Measurements from ENCODE around the gene STIM2.
"Not testable (repeated sequence)": the region's sequence is repeated elsewhere in the genome, so short reads cannot be mapped to it uniquely, and the experiment has no call there.

Gene STIM2

DNA sequence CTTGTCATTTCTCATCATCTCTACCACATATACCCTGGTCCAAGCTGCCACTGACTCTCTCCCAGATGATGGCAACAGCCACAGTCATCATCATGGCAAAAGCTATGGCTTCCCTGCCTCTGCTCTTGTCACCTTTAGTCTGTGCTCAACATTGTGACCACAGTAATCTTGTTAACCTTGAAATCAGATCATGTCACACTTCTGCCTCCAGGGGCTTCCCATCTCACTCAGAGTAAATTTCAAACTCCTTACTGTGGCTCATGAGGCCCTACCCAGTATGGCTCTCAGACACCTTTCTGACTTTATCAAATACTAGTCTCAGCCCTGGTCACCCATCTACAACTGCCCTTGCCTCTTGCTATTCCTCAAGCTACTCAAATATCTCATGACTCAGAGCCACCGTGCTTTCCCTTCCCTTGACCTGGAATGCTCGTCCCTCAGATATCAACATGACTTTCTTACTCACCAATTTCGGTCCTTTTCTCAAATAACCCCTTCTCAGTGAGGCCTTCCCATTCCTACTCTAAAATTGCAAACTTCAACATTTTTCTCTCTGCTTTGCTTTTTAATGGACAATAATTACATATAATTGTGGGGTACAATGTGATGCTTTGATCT lies 41.1 kb upstream of the STIM2 start:
- TF ChIP-seq, protein P1, sequence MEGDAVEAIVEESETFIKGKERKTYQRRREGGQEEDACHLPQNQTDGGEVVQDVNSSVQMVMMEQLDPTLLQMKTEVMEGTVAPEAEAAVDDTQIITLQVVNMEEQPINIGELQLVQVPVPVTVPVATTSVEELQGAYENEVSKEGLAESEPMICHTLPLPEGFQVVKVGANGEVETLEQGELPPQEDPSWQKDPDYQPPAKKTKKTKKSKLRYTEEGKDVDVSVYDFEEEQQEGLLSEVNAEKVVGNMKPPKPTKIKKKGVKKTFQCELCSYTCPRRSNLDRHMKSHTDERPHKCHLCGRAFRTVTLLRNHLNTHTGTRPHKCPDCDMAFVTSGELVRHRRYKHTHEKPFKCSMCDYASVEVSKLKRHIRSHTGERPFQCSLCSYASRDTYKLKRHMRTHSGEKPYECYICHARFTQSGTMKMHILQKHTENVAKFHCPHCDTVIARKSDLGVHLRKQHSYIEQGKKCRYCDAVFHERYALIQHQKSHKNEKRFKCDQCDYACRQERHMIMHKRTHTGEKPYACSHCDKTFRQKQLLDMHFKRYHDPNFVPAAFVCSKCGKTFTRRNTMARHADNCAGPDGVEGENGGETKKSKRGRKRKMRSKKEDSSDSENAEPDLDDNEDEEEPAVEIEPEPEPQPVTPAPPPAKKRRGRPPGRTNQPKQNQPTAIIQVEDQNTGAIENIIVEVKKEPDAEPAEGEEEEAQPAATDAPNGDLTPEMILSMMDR (conservative IDR thresholded peaks at IDR 0.05) = no peak
- no peak for TF ChIP-seq ZFX (IDR thresholded peaks at IDR 0.05)
- no peak overlapping the region for H3K27ac ChIP-seq

DNA sequence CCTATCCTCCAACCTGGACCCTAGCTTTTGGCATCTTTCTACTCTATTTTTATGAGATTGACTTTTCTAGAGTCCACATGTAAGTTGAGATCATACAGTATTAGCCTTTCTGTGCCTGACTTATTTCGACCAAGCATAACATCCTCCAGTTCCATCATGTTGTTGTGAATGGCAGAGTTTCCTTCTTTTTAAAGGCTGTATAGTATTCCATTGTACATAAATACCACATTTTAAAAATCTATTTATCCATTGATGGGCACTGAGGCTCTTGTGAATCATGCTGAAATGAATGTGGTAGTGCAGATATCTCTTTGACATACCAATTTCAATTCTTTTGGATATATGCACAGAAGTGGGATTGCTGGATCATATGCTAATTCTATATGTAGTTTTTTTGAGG lies 40.3 kb upstream of the STIM2 start:
- TF ChIP-seq, protein P1 (conservative IDR thresholded peaks at IDR 0.05) = no peak
- TF ChIP-seq ZFX (IDR thresholded peaks at IDR 0.05) = no peak
- no peak overlapping the region for H3K27ac ChIP-seq

DNA sequence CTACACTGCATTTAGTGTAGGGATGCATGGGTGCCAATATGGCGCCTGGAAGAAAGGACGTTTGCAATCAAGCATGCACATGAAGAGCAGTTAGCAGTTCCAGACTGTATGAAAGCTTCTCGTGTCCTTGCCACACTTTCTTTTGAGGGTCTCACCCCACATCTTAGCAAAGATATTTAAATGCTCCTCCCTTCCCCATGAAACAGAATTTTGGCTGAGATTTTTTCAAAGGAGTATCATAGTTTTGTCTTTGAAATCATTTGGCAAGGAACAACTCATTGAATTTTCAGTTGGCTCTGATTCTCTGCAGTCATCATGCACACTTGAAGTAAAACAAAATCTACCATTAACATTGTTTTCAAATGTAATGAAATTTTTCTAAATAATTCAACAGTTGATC lies 39.6 kb upstream of the STIM2 start:
- TF ChIP-seq, protein P1 (conservative IDR thresholded peaks at IDR 0.05) = no peak
- no peak for TF ChIP-seq ZFX (IDR thresholded peaks at IDR 0.05)
- H3K27ac ChIP-seq = no peak overlapping the region

DNA sequence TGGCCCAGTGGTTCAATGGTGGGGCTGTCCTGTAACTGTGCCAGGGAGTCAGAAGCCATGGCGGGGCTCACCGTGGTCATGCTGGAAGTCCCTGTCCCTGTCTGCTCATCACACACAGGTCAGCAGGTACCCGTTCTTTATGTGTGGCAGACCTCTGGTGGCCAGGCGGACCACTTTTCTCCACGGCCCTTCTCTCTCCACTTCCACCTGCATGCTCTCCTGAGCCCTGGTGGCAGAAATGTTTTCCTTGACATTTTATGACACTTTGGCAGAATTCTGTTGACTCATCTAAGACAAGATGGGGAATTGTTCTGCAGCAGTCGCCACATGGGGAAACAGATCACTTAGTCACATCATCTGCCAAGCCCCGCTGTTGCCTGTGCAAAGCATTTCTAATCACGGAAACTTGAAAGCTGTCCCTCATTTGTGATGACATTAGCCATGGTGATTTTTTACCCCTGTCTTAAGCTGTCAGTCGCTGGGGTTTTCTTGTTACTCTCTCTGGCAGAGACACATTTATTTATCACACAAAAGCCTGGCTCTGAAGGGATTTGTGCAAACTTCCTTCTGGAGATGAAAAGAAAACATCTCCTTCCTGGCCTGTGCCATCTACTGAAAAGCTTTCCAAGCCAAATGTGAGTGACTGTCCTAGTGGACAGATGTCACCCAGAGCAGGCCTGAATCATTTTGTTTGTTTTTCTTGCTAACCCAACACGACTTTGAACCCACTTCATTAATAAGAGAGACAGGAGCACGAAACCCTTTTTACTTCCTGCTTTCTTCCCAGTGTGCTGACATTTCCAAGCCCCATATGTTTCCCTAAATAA lies 38.8 kb upstream of the STIM2 start:
- H3K27ac ChIP-seq = peak overlapping the region; percentile 14; the same call in 1 of the 2 replicates
- TF ChIP-seq, protein P1 (conservative IDR thresholded peaks at IDR 0.05) = no peak
- TF ChIP-seq ZFX (IDR thresholded peaks at IDR 0.05) = no peak

DNA sequence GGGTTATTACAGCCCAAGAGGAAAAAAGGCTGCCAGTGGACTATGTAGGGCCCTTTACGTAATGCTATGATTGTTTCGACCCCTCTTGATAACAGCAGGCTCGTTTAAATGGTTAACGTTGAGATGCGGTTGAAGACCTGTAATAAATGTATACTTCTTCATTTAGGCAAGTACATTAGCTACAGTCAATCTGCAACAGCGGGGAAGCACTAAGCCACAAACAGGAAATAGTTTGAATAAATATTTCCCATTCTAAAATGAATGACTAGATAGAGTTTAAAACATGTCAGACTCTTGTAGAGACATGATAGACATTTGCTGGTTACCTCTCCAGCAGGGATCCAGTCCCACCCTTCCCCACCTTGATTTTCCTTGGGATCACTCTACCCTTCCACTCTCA lies 38.1 kb upstream of the STIM2 start:
- H3K27ac ChIP-seq = no peak overlapping the region
- TF ChIP-seq, protein P1 (conservative IDR thresholded peaks at IDR 0.05) = no peak
- TF ChIP-seq ZFX (IDR thresholded peaks at IDR 0.05) = no peak

DNA sequence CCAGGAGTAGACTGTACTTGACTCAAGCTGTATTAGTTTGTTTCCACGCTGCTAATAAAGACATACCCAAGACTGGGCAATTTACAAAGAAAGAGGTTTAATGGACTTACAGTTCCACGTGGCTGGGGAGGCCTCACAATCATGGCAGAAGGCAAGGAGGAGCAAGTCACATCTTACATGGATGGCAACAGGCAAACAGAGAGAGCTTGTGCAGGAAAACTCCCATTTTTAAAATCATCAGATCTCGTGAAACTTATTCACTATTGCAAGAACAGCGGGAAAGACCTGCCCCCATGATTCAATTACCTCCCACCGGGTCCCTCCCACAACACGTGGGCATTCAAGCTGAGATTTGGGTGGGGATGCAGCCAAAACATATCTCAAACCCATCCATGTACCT lies 37.7 kb upstream of the STIM2 start:
- not testable (repeated sequence) for H3K27ac ChIP-seq

DNA sequence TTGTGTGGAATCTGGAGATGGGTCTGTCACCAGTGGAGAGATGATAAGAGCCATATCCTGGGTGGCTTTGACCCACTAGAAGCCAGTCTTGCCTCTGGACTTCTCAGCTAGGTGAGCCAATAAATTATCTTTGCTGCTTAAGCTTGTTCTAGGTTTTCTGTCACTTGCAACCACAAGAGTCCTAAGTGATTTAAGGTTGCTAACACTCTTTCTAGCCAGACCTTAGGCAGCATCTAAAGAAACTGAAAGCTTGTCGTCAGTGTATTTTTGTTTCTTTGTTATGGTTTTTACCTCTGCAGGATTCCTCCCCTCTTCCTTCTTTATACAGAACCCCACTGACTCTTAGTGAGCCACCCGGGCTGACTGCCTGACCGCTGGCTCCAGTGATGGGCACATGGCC lies 37.1 kb upstream of the STIM2 start:
- TF ChIP-seq ZFX (IDR thresholded peaks at IDR 0.05) = no peak
- TF ChIP-seq, protein P1 (conservative IDR thresholded peaks at IDR 0.05) = no peak
- H3K27ac ChIP-seq = no peak overlapping the region

All from C4-2B (cell line).